B cell (primary cell): ENCODE measurements around the gene COPS8. TPM values are rescaled to one million over a fixed set of nuclear protein-coding genes. Genes with fewer than 3 reads are reported as not detected.

Source experiments
- ATAC-seq: fragments of 200-7000 bp; cut with Tn5 transposase; one replicate; pipeline ENCODE4 v1.10.0; 2021; ENCODE audit warnings: low read depth, mild to moderate bottlenecking, moderate number of reproducible peaks, moderate library complexity
- CTCF ChIA-PET: fragments of 350-600 bp; sonication (Branson Sonifier 250); formaldehyde crosslinking; loops from one replicate; lab custom pipeline; 2021; ENCODE audit warnings: antibody characterized with exemption, inconsistent platforms; lab: Charles Lee
- POLR2A ChIA-PET: fragments of 350-600 bp; sonication (Branson Sonifier 250); formaldehyde crosslinking; loops from one replicate; lab custom pipeline; 2021; ENCODE audit warnings: antibody characterized with exemption; lab: Charles Lee
- DNase-seq: peaks from one replicate; pipeline ENCODE4 v3.0.0; 2013
- H2AFZ ChIP-seq: 2 replicates; pipeline ENCODE4 v1.6.1; 2012; ENCODE audit warnings: mild to moderate bottlenecking, low read depth, low read length; ENCODE audit not compliant: insufficient read depth, poor library complexity, severe bottlenecking
- H3K27ac ChIP-seq, 2 donors: 1 replicate in 1 of 2; 2 replicates in 1 of 2; pipeline ENCODE4 v1.5.1; 2012 to 2013; ENCODE audit warnings: low read length in 2 of 2, mild to moderate bottlenecking in 2 of 2, moderate library complexity in 1 of 2
- H3K27me3 ChIP-seq, 4 experiments: fragments of 200-600 bp in 1 of 4; sonication (generic) in 1 of 4; replicated peaks in 1 of 4; 1 replicate in 2 of 4; 2 replicates in 2 of 4; pipeline versions ENCODE4 v1.6.1 to v1.7.0; 2013 to 2016; ENCODE audit warnings: low read length in 3 of 4, mild to moderate bottlenecking in 2 of 4, mixed read lengths in 1 of 4, moderate library complexity in 1 of 4; ENCODE audit not compliant: insufficient read depth in 4 of 4, control insufficient read depth in 3 of 4; ENCODE audit errors: control extremely low read depth in 1 of 4
- H3K36me3 ChIP-seq, 2 experiments: replicated peaks in 1 of 2; 1 replicate in 1 of 2; 2 replicates in 1 of 2; pipeline versions ENCODE4 v1.6.1 to v1.7.1; 2013; ENCODE audit warnings: low read length in 1 of 2; ENCODE audit not compliant: insufficient read depth in 2 of 2, control insufficient read depth in 1 of 2; ENCODE audit errors: control extremely low read depth in 1 of 2, extremely low read depth in 1 of 2
- H3K4me1 ChIP-seq, 2 donors: fragments of 200-600 bp in 1 of 2; sonication (generic) in 1 of 2; 1 replicate in 1 of 2; 2 replicates in 1 of 2; pipeline versions ENCODE4 v1.5.1 to v1.6.1; 2013 to 2017; ENCODE audit warnings: low read length in 2 of 2; ENCODE audit not compliant: control insufficient read depth in 2 of 2, insufficient read depth in 2 of 2
- H3K4me2 ChIP-seq: replicated peaks from 2 replicates; pipeline ENCODE3; 2012; ENCODE audit warnings: mild to moderate bottlenecking, low read depth, low read length; ENCODE audit not compliant: poor library complexity, severe bottlenecking
- H3K4me3 ChIP-seq, 5 experiments: fragments of 200-600 bp in 1 of 5; sonication (generic) in 1 of 5; 1 replicate in 3 of 5; 2 replicates in 2 of 5; pipeline versions ENCODE4 v1.5.1 to v1.7.0; 2011 to 2016; ENCODE audit warnings: low read length in 4 of 5, mild to moderate bottlenecking in 4 of 5, low read depth in 2 of 5, control low read depth in 1 of 5, moderate library complexity in 1 of 5; ENCODE audit not compliant: insufficient read depth in 1 of 5; ENCODE audit errors: control extremely low read depth in 1 of 5, extremely low read depth in 1 of 5
- H3K79me2 ChIP-seq: fragments of 200-600 bp; sonication (generic); one replicate; pipeline ENCODE4 v1.6.0; 2016; ENCODE audit warnings: low read length; ENCODE audit not compliant: control insufficient read depth, insufficient read depth
- H3K9ac ChIP-seq: fragments of 200-600 bp; sonication (generic); 2 replicates; pipeline ENCODE4 v1.6.1; 2017; ENCODE audit warnings: mild to moderate bottlenecking, low read length, moderate library complexity
- H3K9me3 ChIP-seq, 3 donors: one replicate each; pipeline versions ENCODE4 v1.6.1 to v1.7.1; 2013; ENCODE audit warnings: low read length in 2 of 3; ENCODE audit not compliant: control insufficient read depth in 2 of 3, insufficient read depth in 1 of 3; ENCODE audit errors: control extremely low read depth in 1 of 3
- H4K20me1 ChIP-seq: 2 replicates; pipeline ENCODE4 v1.6.0; 2012; ENCODE audit warnings: mild to moderate bottlenecking, low read length; ENCODE audit not compliant: insufficient read depth, control insufficient read depth, poor library complexity, severe bottlenecking
- H3K27ac Mint-ChIP-seq: one replicate; pipeline ENCODE4 v1.8.0; 2021; ENCODE audit warnings: mixed read lengths
- H3K27me3 Mint-ChIP-seq: one replicate; pipeline ENCODE4 v1.8.0; 2021; ENCODE audit warnings: mixed read lengths
- H3K4me1 Mint-ChIP-seq: one replicate; pipeline ENCODE4 v1.8.0; 2021; ENCODE audit warnings: mixed read lengths
- H3K4me3 Mint-ChIP-seq: one replicate; pipeline ENCODE4 v1.8.0; 2021; ENCODE audit warnings: mixed read lengths
- H3K9me3 Mint-ChIP-seq: one replicate; pipeline ENCODE4 v1.8.0; 2022; ENCODE audit warnings: mixed read lengths; ENCODE audit not compliant: insufficient read depth
- CTCF ChIP-seq: fragments of 200-600 bp; IDR thresholded peaks from one replicate; pipeline ENCODE4 v1.8.0; 2022; ENCODE audit warnings: antibody characterized with exemption, mild to moderate bottlenecking
- EZH2 ChIP-seq: IDR thresholded peaks from 2 replicates; pipeline ENCODE4 v1.6.1; 2012; ENCODE audit warnings: borderline replicate concordance, low read depth, mild to moderate bottlenecking, moderate library complexity, low read length; ENCODE audit not compliant: insufficient read depth, poor library complexity, severe bottlenecking
- WGBS: methylation state at CpG from one replicate; pipeline ENCODE4 v1.1.5; 2013; ENCODE audit warnings: missing lambda C conversion rate; ENCODE audit not compliant: insufficient coverage; 5-methylcytosine and 5-hydroxymethylcytosine counted together
- intact Hi-C: fragments of 100-400 bp; cut with micrococcal nuclease; formaldehyde crosslinking; loops from one replicate; pipeline ENCODE4 v1.10.0; 2022
- polyA plus RNA-seq: library from polyadenylated mRNA; depleted of rRNA; stranded (reverse); fragments of >200 nt; gene quantifications from 2 replicates; pipeline ENCODE4 v1.2.3, GENCODE V29; 2012
- total RNA-seq, 2 donors: library from RNA; stranded (reverse); fragments of 120-200 nt in 1 of 2; gene quantifications; 1 replicate in 1 of 2; 2 replicates in 1 of 2; pipeline versions ENCODE4 v1.2.3 to v1.2.4, GENCODE V29; 2013 to 2022

The COPS8 gene
- total and polyA plus RNA-seq, 2 donors (not counting 1 experiment from before 2014, with no cell fraction given), result 21.7 to 34.2 TPM

GRCh38 chr2:237068005-237068576 lies 17.6 kb upstream of the COPS8 start:
- Histone ChIP-seq H3K9me3 (no peaks in the 10 kb centered on the region), H3K4me2 (no peak overlapping the region), H3K9ac (no peak overlapping the region), H3K79me2 (no peaks in the 10 kb centered on the region), H3K27me3 (no peaks in the 10 kb centered on the region), H3K4me3 (no peak overlapping the region), H3K27ac (no peak overlapping the region), H4K20me1 (no peaks in the 10 kb centered on the region), H2AFZ (no peak overlapping the region), H3K36me3 (no peaks in the 10 kb centered on the region), H3K4me1 (no peaks in the 10 kb centered on the region)
- ATAC-seq, result no peak
- DNase-seq, result no peak
- ChIA-PET POLR2A (no interaction called here), CTCF (interaction anchor here (1.7 to 2.0 kb wide), 2 partner anchors 715 to 717 kb away, joined by 4 to 10 read pairs; no protein-coding TSS in a partner anchor)
- TF ChIP-seq EZH2 (no peak), CTCF (no peak)
- Mint-ChIP-seq H3K27ac (no peak overlapping the region), H3K4me1 (no peaks in the 10 kb centered on the region), H3K9me3 (no peaks in the 10 kb centered on the region), H3K4me3 (no peak overlapping the region), H3K27me3 (no peaks in the 10 kb centered on the region)
- WGBS, result 100% methylated on average over 2 of the region's 3 CpGs
- intact Hi-C loops, result no loop called here
